Measurements from ENCODE around the gene GPR15.

GPR15 gene

DNA sequence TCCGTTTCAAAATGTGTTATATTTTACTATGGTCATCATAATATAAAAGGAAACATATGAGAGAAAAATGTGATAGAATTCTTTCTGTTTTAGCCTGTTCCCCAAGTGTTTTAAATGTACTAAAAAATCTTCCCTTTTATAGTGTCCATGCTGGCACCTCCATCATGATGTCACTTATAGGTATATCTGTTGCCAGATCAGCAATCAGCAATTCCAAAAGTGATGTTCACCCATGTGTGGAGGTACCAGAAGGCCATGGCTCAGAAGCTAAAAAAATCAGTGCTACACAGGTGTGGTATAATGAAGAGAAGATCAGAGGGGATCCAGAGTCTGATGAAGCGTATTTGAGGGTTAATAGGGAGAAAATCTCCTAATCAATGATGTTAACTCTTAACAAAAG lies 1.1 kb upstream of the GPR15 start:
- DNase-seq (ENCODE audit: low read depth), result no peak

- no peak for DNase-seq (ENCODE audit: low read depth)
These were observed 478 bp downstream of the GPR15 start for GRCh38 chr3:98532275-98532637.

GRCh38 chr3:98532709-98533571 lies 1.2 kb downstream of the GPR15 start:
- DNase-seq (ENCODE audit: low read depth), result no peak

- DNase-seq (ENCODE audit: low read depth), result no peak
These were observed 2.4 kb downstream of the GPR15 start for GRCh38 chr3:98534168-98534567.

GRCh38 chr3:98534734-98535133 lies 3.0 kb downstream of the GPR15 start:
- no peak for DNase-seq (ENCODE audit: low read depth)

DNA sequence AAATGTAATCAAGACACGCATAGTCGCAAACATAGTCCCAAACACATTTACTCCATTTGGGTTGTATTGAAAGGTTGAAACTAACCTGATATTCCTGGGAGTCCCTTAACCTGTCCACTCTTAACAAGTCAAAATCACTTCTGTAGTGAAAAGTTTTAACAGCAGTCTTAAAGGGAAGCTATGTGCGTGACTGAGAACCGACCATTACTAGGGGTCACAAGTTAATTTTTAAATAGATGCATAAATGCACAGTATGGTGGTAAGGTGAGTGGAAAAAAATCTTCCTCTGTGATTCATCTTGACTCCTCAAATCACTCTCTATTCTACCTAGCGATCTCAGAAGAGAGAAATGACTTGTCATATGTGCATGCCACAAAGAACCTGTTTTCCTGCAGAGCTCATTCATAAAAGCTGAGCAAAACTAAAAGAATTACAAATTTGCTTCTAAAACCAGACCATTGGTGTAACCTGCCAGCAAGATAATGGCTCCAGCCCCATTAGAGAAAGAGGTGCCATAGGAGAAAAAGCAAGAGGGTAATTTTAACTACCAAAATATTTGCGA lies 4.8 kb downstream of the GPR15 start:
- no peak for DNase-seq (ENCODE audit: low read depth)

DNA sequence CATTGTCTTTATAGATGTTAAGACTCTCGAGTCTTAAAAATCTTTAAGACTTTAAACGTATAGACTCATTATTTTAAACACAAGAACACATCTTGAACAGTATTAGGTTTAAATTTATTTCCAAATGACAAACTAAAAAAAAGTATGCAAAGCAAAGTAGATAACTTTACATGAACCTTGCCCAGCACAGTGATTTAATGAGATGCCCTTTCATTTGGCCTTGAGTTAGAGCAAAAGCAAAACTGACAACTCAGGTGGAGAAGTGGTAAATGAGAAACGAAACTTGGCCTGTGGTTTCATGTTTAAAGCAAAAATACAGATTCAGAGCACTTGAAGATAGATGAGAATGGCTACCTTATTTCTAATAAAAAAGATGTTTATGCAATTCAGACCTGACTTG lies 8.6 kb downstream of the GPR15 start:
- DNase-seq (ENCODE audit: low read depth), result no peak

DNA sequence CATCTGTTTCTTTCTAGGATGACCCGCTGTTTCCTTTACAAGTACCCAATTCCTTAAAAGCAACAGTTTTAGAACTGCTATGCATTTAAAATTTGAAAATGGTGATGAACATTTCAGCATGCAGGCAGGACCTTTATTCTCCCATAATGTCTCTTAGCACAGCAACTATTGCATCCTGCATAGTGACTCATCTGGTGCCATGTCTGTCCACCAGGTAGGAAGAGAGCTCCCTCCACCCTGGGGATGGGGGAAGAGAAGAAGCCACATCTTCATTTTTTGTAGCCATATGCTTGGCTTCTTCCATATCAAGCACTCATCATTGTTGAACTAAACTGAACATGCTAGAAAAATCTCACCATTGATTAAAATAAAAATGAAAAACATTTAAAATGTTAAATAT lies 9.9 kb downstream of the GPR15 start:
- no peak for DNase-seq (ENCODE audit: low read depth)

DNA sequence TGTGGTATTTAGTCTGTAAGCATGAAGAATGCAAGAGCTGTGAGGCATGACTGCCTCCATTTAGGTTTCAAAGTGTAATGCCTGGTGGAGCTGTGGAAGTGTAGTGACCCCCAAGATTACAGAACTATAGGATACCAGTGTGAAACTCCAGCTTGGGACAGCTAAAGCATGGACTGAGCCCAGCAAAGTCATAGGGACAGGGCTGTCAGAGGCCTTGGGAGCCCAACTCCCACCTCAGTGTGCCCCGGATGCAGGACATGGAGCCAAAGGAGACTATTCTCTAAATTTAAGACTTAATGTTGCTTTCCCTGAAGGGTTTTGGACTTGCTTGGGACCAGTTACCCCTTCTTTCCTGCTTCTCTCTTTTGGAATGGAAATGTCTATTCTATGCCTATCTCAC lies 10.8 kb downstream of the GPR15 start:
- no peak for DNase-seq (ENCODE audit: low read depth)

DNA sequence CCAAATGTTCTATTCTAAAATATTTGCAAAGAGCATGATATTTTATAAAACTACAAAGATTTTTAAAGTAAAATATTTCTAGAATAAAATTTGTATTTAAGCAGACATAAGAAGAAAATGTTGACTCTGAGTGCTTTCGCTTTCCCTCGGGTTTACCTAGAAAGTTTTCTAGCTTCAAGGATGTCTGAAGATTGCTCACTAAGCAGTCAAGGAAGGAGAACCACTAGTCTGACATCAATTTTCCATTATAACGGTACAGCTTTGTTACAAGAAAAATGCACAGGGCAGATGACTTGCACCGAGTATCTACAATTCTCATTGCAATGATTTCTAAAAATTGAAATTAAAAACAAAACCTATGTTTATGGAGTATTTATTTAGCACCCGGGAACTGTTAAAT lies 14.2 kb downstream of the GPR15 start:
- no peak for DNase-seq (ENCODE audit: low read depth)

GRCh38 chr3:98548544-98548943 lies 16.8 kb downstream of the GPR15 start:
- no peak for DNase-seq (ENCODE audit: low read depth)

- DNase-seq (ENCODE audit: low read depth), result no peak
These were observed 19.1 kb downstream of the GPR15 start for GRCh38 chr3:98550833-98551232.

DNA sequence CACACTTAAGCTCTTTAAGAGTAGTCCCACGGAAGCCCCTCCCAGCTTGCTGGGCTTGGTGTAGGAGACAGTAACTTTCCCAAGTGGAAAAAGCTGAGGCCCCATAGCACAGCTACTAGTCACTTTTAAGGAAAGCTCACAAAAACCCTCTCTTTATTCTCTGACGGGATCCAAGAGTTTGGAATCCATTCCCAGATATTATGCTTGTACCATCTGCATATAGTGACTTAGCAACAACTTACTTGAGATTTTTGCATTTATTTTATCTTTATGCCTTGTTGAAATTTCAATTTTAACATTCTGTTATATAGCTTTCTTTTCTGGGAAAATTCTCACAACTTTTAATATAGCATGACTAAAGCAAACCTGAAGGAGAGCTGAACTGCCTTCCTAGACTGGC lies 19.5 kb downstream of the GPR15 start:
- no peak for DNase-seq (ENCODE audit: low read depth)

DNA sequence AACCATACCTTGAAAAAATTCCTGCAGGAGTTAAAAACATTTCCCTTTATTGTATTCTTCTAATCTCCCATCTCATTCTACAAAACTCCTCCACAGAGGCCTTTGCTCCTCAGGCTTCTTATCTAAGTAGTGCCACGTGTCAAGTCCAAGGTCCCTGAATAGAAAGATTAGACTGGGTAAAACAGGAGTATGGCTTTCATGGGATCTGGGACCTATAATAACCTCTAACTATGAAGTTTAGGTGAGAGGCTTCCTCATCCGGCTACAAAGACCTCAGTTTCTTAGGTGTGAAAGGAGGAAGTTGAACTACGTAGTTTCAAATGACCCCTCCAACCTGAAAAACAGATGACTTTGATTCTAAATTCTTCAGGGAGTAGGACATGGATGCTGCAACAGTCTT lies 20.0 kb downstream of the GPR15 start:
- DNase-seq (ENCODE audit: low read depth), result no peak

DNA sequence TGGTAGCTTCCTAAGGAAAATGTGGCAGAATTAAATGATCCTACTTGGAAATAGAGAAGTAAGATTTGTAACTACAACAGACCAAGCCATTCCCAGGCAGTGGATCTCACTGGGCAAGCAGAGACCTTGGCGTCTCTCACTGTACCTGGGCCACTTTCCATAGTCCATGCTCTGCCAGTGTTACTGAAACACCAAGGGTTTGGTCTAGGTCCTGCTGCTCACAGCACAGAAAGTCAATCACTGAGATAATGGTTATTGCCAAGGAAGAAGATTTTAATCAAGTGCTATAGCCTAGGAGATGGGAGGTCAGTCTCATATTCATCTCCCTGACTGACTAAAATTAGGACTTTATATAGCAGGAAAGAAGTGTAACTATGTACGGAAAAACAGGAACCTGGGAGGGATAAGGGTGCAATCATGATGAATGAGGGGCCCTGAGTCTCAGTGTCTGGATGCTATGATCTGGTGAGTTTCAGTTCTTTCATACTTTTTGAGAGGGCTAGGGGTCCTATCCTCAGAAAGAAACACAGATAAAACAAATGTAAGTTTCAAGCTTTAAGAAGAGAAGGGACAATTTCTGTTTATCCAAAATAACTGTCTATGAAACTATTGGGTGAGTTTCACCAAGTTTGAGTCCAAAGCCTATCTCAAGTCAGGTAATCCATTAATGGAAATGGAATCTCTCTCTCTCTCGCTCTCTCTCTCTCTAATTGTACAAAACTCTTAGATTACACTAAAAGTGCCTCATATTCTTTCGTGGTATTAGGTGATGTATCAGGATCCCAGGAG lies 20.6 kb downstream of the GPR15 start:
- no peak for DNase-seq (ENCODE audit: low read depth)

DNA sequence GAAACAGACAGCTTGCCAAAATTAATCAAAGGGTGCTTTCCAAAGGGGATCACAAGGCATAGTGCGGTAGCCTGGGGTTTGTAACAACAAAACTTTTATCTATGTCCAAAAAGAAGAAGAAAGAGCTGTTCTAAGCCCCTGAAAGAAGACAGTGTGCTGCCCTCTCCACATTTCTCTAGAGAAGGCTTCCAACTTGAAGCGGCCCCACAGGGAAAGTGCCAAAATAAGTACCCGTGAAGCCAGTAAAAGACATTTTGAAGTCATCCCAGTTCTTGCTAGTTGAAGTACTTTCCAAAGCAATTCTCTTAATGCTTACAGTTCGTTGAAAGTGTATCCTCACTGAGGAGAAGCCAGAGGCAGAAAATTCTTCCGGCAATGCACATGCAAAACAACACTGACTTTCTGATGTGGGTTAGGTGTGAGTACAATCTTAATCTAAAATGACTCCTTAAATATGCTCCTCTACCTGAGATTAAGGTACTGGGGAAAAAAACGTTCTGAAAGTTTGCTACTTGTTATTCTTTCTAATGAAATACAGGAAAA lies 21.3 kb downstream of the GPR15 start:
- no peak for DNase-seq (ENCODE audit: low read depth)

- DNase-seq (ENCODE audit: low read depth), result no peak
These were observed 22.0 kb downstream of the GPR15 start for GRCh38 chr3:98553753-98554152.

DNA sequence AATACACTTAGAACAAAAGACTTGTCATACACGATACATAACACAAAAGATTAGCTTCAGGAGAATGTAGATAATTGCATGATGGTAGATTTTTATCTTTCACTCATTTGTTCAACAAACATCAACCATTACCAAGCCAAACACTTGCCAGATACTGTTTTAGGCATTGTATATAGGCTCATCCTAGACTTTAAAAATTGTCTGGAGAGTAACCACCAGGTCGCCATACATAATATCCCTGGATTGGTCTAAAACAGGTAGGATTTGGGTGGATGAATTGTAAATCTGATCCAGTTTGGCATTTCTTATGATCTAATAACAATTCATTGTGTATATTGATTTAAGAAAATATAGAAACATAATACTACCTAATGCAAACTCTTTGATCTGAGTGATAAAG lies 22.8 kb downstream of the GPR15 start:
- no peak for DNase-seq (ENCODE audit: low read depth)

DNA sequence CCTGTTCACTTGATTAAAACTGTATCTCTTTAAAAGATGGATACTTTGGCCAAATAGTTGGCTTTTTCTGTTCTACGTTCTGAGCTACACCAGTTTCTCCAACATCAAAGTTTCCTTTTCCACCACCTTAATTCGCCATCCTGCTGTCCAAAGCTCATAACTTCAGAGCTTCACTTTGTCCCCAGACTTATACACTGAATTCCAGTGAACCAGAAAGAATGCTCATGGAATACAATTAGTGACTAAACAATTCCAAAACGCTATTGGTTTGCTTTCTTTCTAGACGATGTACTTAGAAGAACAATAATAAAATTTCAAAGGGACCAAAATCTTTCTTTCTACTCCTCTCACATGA lies 23.2 kb downstream of the GPR15 start:
- no peak for DNase-seq (ENCODE audit: low read depth)

- no peak for DNase-seq (ENCODE audit: low read depth)
These were observed 24.7 kb downstream of the GPR15 start for GRCh38 chr3:98556164-98557130.

DNA sequence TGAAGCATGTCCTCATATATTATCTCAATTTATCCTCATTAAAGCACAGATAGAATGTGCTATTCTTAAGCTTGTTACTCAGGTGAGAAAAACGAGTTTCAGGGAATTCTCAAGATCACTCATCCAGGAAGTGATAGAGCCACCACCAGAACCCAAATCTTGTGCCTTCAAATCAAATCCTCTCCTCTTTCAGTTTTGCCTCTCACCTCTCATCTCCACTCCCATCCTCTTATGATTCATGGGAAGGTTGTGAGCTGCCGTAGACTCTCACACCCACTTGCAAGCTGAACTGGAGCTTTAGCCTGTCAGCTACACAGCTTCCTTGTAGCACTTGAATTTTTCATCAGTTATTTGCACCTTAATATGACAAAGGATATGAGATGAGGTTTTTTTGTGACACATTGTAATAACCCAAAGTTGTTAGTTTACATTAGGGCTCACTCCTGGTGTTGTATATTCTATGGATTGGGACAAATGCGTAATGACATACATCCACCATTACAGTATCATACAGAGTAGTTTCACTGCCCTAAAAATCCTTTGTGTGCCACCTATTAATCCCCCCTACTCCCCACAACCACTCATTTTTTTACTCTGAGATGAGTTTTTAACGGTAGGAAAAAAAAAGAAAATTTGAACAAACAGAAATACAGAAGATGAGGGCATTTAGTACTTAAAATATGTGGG lies 25.7 kb downstream of the GPR15 start:
- DNase-seq (ENCODE audit: low read depth), result no peak
